Neural progenitor cell (in vitro differentiated cells): ENCODE data around the gene SLC15A3. TPM values are rescaled to one million over a fixed set of nuclear protein-coding genes. Genes with fewer than 3 reads are reported as not detected.

ENCODE experiments used
- DNase-seq: peaks from one replicate; pipeline ENCODE4 v3.0.0-alpha.2; 2016; ENCODE audit warnings: low spot score
- H2AFZ ChIP-seq: fragments of 200-600 bp; sonication (generic); replicated peaks from 2 replicates; pipeline ENCODE4 v1.6.1; 2016; ENCODE audit warnings: antibody characterized with exemption
- H3F3A ChIP-seq: fragments of 200-600 bp; sonication (generic); 2 replicates; pipeline ENCODE4 v1.6.1; 2016; ENCODE audit warnings: antibody characterized with exemption, low read depth
- H3K27ac ChIP-seq: fragments of 200-600 bp; sonication (generic); 2 replicates; pipeline ENCODE4 v1.5.1; 2016; ENCODE audit warnings: mild to moderate bottlenecking
- H3K27me3 ChIP-seq: fragments of 200-600 bp; sonication (generic); 2 replicates; pipeline ENCODE4 v1.6.1; 2016; ENCODE audit warnings: mild to moderate bottlenecking, moderate library complexity
- H3K36me3 ChIP-seq: fragments of 200-600 bp; sonication (generic); 2 replicates; pipeline ENCODE4 v1.5.1; 2016
- H3K4me1 ChIP-seq: fragments of 200-600 bp; sonication (generic); 2 replicates; pipeline ENCODE4 v1.6.1; 2016; ENCODE audit warnings: mixed run types
- H3K4me2 ChIP-seq: fragments of 200-600 bp; sonication (generic); 2 replicates; pipeline ENCODE4 v1.6.1; 2016
- H3K4me3 ChIP-seq: fragments of 200-600 bp; sonication (generic); 2 replicates; pipeline ENCODE4 v1.5.1; 2016
- H3K79me2 ChIP-seq: fragments of 200-600 bp; sonication (generic); 2 replicates; pipeline ENCODE4 v1.6.1; 2016; ENCODE audit warnings: low read depth
- H3K9ac ChIP-seq: fragments of 200-600 bp; sonication (generic); 2 replicates; pipeline ENCODE4 v1.6.1; 2016
- H3K9me3 ChIP-seq: fragments of 200-600 bp; sonication (generic); 2 replicates; pipeline ENCODE4 v1.5.1; 2016; ENCODE audit warnings: low read depth
- H4K20me1 ChIP-seq: fragments of 200-600 bp; sonication (generic); 2 replicates; pipeline ENCODE4 v1.6.1; 2016; ENCODE audit warnings: low read depth
- H3K27ac Mint-ChIP-seq: 3 replicates; pipeline ENCODE4 v1.8.0; 2021; ENCODE audit warnings: mixed read lengths
- H3K27me3 Mint-ChIP-seq: 2 replicates; pipeline ENCODE4 v1.8.0; 2022; ENCODE audit warnings: low read depth, mild to moderate bottlenecking, inconsistent platforms, moderate library complexity, mixed read lengths; ENCODE audit not compliant: insufficient read depth
- H3K36me3 Mint-ChIP-seq: 3 replicates; pipeline ENCODE4 v1.8.0; 2021; ENCODE audit warnings: mixed read lengths
- H3K4me1 Mint-ChIP-seq: 3 replicates; pipeline ENCODE4 v1.8.0; 2021; ENCODE audit warnings: mixed read lengths
- H3K4me3 Mint-ChIP-seq: 3 replicates; pipeline ENCODE4 v1.8.0; 2021; ENCODE audit warnings: mild to moderate bottlenecking, moderate library complexity, mixed read lengths
- H3K9me3 Mint-ChIP-seq: 3 replicates; pipeline ENCODE4 v1.8.0; 2020; ENCODE audit warnings: mixed read lengths
- EZH2 ChIP-seq: fragments of 200-600 bp; sonication (generic); IDR thresholded peaks from 2 replicates; pipeline ENCODE4 v1.6.1; 2017; ENCODE audit warnings: antibody characterized with exemption, mild to moderate bottlenecking, moderate library complexity
- EZH2phosphoT487 ChIP-seq: fragments of 200-600 bp; sonication (generic); IDR thresholded peaks from 2 replicates; pipeline ENCODE4 v1.6.1; 2017; ENCODE audit warnings: antibody characterized with exemption
- total RNA-seq: library from RNA; depleted of rRNA; stranded (reverse); fragments of >200 nt; gene quantifications from 2 replicates; pipeline ENCODE4 v1.2.3, GENCODE V29; 2015; ENCODE audit warnings: low replicate concordance
- TF ChIP-seq, protein P1 (sequence below): fragments of 200-600 bp; sonication (generic); IDR thresholded peaks from 2 replicates; pipeline ENCODE4 v1.5.1; 2017; ENCODE audit warnings: antibody characterized with exemption, mild to moderate bottlenecking

The SLC15A3 gene
- total RNA-seq, 1 donor from 2014 or later, result 1.4 TPM

DNA sequence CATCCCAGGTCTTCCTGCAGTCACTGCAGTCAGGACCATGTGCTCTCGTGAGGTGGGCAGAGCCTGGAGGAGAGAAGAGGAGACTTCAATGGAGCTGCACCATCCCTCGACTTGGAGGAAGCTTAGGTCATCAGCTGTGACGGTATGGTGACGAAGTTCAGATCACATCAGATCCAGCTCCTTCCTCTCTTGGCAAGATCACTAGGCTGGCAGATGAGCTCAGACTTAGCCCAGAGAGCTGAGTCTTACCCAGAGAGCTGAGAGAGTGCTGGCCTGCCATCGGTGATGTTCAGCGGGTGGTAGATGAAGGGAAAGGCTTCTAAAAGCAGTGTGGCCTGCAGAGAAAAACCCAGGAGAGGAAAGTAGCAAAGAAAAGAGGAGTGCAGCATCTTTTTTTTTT, 1.8 kb upstream of the SLC15A3 start:
- Mint-ChIP-seq H3K27ac (no peak overlapping the region), H3K27me3 (peaks cover 31% of the 10 kb centered on the region), H3K36me3 (no peaks in the 10 kb centered on the region), H3K9me3 (no peaks in the 10 kb centered on the region), H3K4me3 (no peak overlapping the region), H3K4me1 (peaks cover 19% of the 10 kb centered on the region)
- peaks cover 16% of the 10 kb centered on the region for H3F3A ChIP-seq
- no peaks in the 10 kb centered on the region for H3K36me3 ChIP-seq
- no peak overlapping the region for H2AFZ ChIP-seq
- no peak overlapping the region for H3K4me2 ChIP-seq
- H3K9me3 ChIP-seq, result no peaks in the 10 kb centered on the region
- peaks cover 9% of the 10 kb centered on the region for H3K4me1 ChIP-seq
- H3K4me3 ChIP-seq, result no peak overlapping the region
- DNase-seq, result no peak
- H4K20me1 ChIP-seq, result no peaks in the 10 kb centered on the region
- no peaks in the 10 kb centered on the region for H3K79me2 ChIP-seq
- H3K27ac ChIP-seq, result no peak overlapping the region
- H3K9ac ChIP-seq, result no peak overlapping the region
- H3K27me3 ChIP-seq, result peaks cover 42% of the 10 kb centered on the region
- TF ChIP-seq EZH2phosphoT487 (no peak), EZH2 (no peak)
- TF ChIP-seq, protein P1, sequence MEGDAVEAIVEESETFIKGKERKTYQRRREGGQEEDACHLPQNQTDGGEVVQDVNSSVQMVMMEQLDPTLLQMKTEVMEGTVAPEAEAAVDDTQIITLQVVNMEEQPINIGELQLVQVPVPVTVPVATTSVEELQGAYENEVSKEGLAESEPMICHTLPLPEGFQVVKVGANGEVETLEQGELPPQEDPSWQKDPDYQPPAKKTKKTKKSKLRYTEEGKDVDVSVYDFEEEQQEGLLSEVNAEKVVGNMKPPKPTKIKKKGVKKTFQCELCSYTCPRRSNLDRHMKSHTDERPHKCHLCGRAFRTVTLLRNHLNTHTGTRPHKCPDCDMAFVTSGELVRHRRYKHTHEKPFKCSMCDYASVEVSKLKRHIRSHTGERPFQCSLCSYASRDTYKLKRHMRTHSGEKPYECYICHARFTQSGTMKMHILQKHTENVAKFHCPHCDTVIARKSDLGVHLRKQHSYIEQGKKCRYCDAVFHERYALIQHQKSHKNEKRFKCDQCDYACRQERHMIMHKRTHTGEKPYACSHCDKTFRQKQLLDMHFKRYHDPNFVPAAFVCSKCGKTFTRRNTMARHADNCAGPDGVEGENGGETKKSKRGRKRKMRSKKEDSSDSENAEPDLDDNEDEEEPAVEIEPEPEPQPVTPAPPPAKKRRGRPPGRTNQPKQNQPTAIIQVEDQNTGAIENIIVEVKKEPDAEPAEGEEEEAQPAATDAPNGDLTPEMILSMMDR, result no peak

DNA sequence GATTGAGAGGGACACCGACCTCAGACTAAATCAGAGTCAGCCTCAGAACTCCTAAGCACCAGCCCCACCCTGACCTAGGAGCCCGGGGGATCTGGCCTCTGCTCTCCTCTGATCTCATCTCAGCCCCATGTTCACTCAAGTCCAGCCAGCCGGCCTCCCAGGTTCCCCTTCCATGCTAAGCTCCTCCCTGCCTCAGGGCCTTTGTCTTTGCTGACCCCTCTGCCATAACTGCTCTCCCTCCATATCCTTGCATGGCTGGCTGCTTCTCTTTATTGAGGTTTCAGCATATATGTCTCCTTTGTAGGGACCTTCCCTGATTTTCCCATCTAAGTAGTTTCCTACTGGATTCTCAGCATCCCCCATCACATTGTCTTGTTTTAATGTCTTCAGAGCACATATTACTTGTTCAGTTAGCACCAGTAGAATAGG, 780 bp upstream of the SLC15A3 start:
- Histone ChIP-seq H3K9ac (no peak overlapping the region), H3K4me3 (no peak overlapping the region)

DNA sequence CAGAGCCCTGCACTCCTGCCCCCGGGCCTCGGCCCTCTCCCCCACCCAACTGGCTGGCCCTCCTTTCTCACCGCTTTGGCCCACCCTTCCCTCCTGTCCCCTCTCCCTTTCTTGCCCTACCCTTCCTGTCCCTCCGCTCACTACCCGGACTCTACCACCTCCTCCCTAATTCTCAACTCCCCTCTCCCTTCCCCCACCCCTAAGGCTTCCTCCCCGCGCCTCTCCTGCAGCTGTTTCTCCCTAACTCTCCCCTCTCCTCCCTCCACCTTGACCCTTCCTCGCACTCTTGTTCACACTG, 421 bp downstream of the SLC15A3 start:
- H3K27ac ChIP-seq, result no peak overlapping the region
- H2AFZ ChIP-seq, result peak overlapping the region; percentile 90
- H3K36me3 ChIP-seq, result no peaks in the 10 kb centered on the region
- H3K27ac Mint-ChIP-seq, result peak overlapping the region; percentile 44
- peak overlapping the region; percentile 23 for H3K4me3 ChIP-seq
- TF ChIP-seq EZH2 (no peak), EZH2phosphoT487 (no peak)
- TF ChIP-seq, protein P1, result no peak
- H3K4me2 ChIP-seq, result peak overlapping the region; percentile 72
- H3K4me3 Mint-ChIP-seq, result no peak overlapping the region
- no peak for DNase-seq
- no peak overlapping the region for H3K9ac ChIP-seq
- peaks cover 22% of the 10 kb centered on the region for H3K4me1 ChIP-seq
- H3K4me1 Mint-ChIP-seq, result peaks cover 33% of the 10 kb centered on the region
- H4K20me1 ChIP-seq, result no peaks in the 10 kb centered on the region
- peaks cover 16% of the 10 kb centered on the region for H3F3A ChIP-seq
- H3K36me3 Mint-ChIP-seq, result no peaks in the 10 kb centered on the region
- no peaks in the 10 kb centered on the region for H3K9me3 Mint-ChIP-seq
- H3K27me3 ChIP-seq, result peaks cover 46% of the 10 kb centered on the region
- no peaks in the 10 kb centered on the region for H3K9me3 ChIP-seq
- peaks cover 35% of the 10 kb centered on the region for H3K27me3 Mint-ChIP-seq
- no peaks in the 10 kb centered on the region for H3K79me2 ChIP-seq

More for the DNA sequence above, 780 bp upstream of the SLC15A3 start:
- Histone ChIP-seq H3K27ac (no peak overlapping the region), H3K27me3 (peaks cover 46% of the 10 kb centered on the region), H3K79me2 (no peaks in the 10 kb centered on the region), H3F3A (peaks cover 16% of the 10 kb centered on the region), H3K4me1 (peaks cover 19% of the 10 kb centered on the region), H4K20me1 (no peaks in the 10 kb centered on the region), H3K9me3 (no peaks in the 10 kb centered on the region), H2AFZ (no peak overlapping the region), H3K4me2 (peak overlapping the region; percentile 72), H3K36me3 (no peaks in the 10 kb centered on the region)
- H3K4me3 Mint-ChIP-seq, result peak overlapping the region; percentile 13
- DNase-seq, result no peak
- H3K36me3 Mint-ChIP-seq, result no peaks in the 10 kb centered on the region
- no peaks in the 10 kb centered on the region for H3K9me3 Mint-ChIP-seq
- H3K4me1 Mint-ChIP-seq, result peaks cover 29% of the 10 kb centered on the region
- no peak overlapping the region for H3K27ac Mint-ChIP-seq
- H3K27me3 Mint-ChIP-seq, result peaks cover 32% of the 10 kb centered on the region
- TF ChIP-seq EZH2 (no peak), EZH2phosphoT487 (no peak)
- TF ChIP-seq, protein P1, result no peak
